GM21447 (cell line): Measurements from ENCODE around the gene TBC1D1.
"Not testable (repeated sequence)": the region's sequence is repeated elsewhere in the genome, so short reads cannot be mapped to it uniquely, and the experiment has no call there.

ENCODE experiments used
- ATAC-seq: cut with Tn5 transposase; IDR thresholded peaks from one replicate; pipeline ENCODE4 v1.9.1; 2021; ENCODE audit not compliant: unreplicated experiment

The TBC1D1 gene

DNA sequence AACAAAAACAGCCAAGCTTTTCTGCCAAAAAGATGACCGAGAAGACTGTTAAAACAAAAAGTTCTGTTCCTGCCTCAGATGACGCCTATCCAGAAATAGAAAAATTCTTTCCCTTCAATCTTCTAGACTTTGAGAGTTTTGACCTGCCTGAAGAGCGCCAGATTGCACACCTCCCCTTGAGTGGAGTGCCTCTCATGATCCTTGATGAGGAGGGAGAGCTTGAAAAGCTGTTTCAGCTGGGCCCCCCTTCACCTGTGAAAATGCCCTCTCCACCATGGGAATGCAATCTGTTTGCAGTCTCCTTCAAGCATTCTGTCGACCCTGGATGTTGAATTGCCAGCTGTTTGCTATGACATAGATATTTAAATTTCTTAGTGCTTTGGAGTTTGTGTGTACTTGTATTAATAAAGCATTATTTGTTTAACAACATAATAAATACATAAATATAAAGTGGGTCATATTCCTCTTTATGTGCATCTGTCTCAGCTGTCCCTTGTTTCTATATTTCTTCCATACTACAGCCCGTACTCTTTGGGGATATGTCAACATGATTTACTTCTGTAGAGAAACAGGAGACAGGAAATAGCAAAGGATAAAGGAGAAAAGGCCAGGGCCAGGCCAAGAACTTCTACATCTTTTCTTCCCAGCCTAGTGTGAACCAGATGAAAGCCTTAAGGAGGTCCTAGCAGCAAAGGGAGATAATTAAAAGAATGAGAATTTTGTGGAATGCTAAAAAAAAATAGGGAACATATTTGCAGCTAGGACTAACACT is 70.0 kb downstream of the TBC1D1 start:
- no peak for ATAC-seq

DNA sequence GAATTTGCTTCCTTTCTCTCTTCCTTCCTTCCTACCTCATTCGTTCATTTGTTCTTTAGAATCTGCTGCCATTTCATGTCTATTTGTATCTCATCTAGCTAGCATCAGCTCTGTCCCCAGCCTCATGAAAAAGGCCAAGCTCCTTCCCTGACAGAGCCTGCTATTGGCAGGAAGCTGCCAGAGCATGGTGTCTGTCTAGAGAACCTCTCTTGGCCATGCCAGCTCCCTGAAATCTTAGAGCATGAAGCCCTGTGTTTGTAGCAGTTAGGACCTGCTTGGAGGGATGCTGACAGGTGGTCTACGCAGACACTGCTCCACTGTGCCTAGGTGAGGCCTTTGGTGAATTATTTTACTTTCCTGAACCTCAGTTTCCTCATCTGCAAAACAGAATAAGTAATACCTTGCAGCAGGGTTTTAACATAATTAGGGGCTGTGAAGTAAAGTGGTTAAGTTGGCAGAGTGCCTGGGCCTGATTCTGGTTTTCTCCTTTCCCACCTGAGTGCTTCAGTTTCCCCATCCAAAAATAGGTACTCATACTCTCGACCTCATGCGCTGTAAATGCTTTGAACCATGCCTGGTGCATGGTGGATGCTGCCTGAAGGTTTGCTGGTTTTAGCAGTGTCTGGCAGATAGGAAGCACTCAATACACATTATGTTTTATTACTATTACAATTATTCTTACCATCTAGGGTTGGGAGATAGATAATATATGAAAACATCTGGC is 74.0 kb downstream of the TBC1D1 start:
- peak; percentile 85 for ATAC-seq

DNA sequence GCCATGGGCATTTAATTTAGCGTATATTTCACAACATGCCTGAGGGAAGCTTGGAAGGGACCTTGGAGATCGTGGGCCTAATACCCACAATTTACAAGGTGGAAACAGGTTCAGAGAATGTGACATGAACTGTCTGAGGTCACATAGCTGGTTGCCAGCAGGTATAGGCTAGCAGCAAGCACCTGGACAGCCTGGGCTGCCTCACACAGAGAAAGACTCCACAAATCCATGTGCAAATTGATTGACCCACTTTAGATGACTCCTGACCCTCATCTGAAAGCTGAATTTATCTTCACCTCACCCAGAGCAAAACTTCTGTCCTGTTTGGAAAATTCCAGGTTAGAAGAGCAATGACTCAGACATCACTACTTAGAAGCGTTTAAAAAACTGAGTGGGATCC is 75.2 kb downstream of the TBC1D1 start:
- ATAC-seq = no peak

DNA sequence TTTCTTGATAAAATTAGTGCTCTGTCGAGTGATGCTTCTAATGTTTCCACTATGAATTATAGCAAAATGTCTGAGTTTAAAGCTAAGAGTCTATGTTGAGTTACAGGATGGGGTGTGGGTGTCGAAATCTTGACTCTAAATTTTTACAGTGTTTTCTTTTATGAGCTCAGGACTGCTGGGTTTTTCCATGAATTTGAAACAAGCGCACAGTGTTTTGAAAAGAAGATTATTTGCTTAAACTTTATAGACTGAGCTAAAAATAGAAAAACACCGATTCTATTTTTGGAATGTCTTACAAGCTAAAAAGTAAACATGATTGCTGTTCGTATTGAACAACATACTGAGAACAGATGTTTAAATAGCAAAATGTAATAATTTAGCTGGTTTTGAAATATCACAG is 76.9 kb downstream of the TBC1D1 start:
- ATAC-seq = no peak

DNA sequence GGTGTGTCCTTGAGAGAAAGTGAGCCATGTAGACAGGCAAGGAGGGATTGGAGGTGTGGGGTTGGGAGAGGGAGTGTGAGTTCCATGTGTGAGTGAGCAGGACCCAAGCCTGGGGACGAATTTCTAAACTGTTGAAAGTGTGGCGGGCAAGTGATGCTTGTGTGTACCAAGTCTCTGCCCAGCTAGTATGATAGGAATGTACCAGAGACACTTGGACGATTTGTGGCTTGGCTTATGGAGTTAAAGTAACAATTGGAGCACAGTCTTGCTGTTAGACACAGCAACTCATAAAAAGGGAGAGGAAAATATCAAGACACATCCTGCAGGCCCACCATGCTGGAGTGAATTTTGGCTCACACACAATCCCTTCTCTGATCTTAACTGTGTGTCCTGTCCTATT is 77.9 kb downstream of the TBC1D1 start:
- ATAC-seq = no peak

DNA sequence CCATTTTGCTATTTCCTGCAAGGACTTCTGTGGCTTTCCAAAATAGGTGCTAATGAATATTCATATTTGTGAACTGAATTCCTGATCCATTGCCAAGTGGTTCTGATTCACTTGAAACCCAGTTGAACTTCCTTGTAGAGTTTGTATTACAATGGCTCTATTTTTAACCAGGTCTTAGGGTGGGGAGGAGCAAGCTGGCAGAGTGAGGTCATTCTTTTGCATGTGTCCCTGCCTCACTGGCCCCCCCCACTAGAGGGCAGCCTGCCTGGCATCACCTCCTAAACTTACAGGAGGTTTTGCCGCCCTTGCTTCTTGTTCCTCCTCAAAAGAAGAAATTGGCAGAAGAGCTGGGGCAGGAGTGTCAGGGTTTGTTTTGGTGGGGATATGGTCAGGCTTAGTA is 79.8 kb downstream of the TBC1D1 start:
- ATAC-seq = peak; percentile 67

DNA sequence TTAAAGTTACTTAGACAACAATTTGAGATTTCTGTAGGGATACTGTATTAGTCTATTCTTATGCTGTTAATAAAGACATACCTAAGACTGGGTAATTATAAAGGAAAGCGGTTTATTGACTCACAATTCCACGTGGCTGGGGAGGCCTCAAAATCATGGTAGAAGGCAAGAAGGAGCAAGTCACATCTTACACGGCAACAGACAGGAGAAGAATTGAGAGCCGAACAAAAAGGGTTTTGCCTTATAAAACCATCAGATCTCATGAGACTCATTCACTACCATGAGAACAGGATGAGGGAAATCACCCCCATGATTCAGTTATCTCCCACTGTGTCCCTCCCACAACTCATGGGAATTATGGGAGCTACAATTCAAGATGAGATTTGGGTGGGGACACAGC is 80.3 kb downstream of the TBC1D1 start:
- ATAC-seq = no peak

DNA sequence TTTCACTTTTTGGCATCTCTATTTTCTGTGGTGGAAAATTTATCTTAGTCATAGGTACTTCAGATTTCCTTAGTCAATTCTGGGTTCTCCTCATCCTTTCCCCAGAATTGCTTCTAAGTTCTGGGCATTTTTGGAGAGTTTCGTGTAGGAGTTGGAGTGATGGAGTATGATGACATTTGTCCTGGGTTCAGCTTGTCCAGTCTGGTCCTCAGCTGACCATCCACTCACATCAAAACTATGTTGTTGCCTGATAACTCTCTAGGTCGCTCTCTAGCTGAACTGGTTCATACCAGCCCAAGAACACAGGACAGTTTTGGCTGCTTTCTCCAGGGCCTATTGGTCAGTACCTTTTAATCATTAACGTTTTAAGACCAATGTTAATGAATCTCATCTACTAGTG is 82.6 kb downstream of the TBC1D1 start:
- no peak for ATAC-seq

DNA sequence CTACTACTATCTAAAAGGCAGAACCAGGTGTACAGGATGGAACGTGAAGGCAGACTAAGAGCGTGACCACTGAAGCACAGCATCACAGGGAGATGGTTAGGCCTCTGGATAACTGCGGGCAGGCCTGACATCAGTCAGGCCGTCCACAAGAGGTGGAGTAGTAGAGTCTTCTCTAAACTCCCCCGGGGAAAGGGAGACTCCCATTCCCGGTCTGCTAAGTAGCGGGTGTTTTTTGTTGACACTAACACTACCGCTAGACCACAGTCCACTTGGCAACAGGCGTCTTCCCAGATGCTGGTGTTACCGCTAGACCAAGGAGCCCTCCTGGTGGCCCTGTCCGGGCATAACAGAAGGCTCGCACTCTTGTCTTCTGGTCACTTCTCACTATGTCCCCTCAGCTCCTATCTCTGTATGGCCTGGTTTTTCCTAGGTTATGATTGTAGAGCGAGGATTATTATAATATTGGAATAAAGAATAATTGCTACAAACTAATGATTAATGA is 84.5 kb downstream of the TBC1D1 start:
- ATAC-seq = not testable (repeated sequence)

DNA sequence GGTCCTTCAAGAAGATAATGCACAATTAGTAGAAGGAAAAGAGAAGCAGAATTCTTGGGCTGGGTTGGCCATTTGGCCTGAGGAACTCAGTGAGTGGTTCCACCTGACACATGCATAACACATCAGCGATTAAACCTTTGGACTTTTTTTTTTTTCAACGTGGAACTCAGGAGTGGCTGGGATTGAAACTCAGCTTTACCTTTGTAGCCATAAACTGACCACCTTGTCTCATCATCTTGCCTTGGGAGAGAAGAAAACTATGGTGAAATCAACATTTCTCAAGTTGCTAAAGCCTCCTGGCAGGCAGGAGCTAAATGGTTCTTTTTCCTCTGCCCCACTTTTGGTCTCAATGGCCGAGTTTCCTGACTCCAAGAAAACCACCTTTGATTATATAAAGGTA is 85.6 kb downstream of the TBC1D1 start:
- no peak for ATAC-seq

DNA sequence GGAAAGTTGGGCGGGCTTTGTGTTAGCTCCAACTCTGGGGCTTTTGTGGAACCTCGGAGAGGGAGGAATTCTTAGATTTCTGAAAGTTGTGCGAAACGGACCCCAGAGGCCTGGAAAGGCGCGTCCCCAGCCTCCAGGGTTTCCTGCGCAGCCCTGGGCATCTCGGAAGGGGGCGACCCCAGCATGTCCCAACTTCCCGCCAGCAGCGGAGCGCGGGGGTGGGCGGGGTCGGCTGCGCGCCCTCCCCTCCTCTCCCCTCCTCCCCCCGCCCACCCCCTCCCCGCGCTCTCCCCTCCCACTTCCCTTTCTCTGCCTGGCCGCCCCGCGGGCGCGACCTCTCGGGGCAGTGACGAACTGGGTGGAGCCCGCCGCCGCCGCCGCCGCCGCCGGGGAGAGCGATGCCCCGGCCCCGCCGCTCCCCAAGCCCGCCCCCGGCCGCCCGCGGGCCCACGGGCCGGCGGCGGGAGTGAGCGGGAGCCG is 86.1 kb downstream of the TBC1D1 start:
- peak; percentile 66 for ATAC-seq

DNA sequence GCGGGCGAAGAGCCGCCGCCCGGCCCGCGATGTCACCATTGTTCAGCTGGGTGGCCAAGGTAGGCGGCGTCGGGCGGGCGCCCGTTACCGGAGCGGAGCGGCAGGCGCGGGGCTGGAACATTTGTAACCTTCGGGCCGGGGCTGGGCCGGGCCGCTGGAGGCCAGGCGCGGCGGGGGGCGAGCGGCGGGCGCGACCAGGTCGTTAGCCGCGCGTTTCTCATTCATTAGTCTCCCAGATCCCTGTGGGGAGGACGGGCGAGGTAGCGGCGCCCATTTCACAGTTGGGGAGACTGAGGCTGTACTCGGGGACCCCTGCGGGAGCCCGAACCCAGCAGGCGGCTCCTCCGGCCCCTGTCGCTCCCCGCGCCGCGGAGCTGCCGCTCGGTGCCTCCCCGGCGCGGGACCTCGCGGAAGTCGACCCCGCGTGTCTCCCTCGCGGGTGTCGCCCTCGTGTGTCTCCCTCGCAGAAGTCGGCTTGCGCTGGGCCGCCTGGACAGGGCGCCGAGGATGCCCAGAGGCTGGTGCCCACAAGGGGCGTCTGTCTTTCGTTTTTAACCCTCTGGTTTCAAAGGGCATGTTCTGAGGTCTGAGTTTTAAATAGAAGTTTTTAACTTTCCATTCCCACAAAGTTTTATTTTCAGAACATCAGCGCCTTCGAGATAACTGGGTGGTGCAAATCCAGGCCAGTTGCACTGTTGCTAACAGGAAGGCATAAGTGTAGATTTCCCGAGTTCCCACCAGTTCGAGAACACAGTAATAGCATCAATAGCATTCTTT is 86.8 kb downstream of the TBC1D1 start:
- ATAC-seq = peak; percentile 73

DNA sequence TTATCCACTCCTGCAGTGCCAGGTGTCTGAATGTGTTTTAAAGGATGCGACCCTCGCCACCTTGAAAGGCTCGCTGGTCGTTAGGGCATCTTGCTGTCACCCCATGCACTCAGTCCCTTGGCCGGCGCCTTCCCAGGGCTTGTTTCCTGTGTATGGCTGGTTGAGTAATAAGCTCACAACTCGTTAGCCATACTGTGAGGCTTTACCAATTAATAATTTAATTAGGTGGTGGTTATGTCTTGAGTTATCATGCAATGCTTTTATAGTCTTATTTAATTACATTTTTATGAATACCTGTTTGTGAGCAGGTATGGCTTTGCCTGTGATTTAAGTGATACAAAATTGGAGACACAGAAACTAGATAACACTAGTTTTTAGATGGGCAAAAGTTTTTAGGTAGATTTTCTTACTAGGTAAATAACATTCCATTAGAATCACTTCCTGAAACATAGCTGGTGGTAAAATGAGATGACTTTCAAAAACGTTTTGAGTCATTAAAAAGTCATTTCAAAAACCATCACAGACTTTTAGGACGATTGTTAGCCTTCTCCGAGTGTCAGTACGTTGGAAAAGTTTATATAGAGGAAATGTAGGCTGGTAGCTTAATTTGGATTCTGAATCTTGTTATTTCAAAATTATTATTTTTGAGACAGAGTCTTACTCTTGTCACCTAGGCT is 87.5 kb downstream of the TBC1D1 start:
- ATAC-seq = peak; percentile 27

DNA sequence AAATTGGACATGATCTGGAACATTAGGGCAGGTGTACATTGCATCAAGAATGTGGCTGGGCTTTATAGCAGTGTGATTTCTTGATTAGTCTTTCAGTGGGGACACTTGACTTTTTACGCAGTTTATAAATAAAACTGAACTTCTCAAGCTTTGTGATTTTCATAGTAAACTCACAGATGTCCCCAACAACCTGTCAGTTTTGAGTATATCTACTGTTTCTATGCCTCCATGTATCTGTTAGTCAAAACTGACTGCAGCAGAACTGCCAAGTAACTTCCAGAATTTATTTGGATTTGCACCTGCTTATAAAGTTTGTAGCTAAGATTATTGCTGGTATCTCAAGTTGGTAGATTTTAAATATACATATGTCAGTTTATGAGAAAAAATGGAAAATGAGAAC is 89.4 kb downstream of the TBC1D1 start:
- ATAC-seq = no peak

DNA sequence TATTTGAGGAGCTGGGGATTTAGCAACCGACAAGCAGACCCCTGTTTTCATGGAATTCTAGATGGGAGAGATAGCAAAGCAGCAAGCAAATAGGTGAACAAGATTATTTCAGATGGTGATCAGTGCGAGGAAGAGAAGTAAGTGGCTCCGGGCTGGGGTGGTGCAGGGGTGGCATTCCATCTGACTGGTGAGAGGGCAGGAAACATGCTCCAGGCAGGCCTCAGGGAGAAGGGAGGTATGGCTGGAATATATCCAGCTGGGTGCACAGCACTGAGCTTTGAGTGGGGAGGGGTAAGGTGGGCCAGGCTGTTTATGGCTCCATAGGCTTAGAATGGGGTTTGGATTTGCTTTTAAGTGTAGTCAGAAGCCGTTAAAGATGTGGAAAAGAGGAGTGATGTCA is 90.5 kb downstream of the TBC1D1 start:
- no peak for ATAC-seq

DNA sequence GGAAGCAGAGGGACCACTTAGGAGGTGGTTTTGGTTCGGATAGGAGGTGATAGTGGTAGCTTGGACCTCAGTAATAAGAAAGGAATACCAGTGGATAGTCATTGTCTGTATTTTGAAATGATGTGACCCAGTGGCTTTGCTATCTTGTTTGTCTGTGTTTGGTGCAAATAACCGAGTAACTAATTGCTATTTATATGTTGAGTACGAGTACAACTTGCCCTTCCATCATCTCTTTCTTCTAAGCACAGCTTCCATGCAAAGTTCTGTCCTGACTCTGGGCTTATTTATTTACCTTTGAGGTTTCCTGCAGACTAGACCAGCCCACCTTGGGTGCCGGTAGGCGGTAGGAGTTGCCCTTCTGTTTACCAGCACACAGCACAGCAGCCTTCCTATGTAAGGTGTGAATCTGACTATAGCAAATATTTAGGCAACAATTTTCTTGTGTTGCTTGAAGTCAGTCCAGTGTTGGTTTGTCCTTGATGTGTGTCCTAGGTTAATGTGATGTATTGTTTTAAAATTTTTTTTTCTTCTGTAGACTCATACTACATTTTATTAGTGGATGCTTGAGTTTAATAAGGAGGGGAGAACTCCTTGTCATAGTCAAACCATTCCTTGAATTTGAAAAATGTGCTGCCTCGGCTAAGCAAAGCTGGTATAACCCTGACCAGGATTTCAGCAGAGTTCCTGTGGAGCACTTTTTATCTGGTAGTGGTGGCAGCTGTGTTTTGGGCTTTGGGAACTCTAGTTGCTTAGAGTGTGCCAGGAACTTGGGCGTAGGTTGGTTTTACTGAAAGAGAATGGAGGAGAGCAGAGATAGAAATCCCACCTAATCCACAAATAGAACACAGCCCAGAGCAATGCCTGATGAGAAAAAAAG is 91.2 kb downstream of the TBC1D1 start:
- no peak for ATAC-seq

DNA sequence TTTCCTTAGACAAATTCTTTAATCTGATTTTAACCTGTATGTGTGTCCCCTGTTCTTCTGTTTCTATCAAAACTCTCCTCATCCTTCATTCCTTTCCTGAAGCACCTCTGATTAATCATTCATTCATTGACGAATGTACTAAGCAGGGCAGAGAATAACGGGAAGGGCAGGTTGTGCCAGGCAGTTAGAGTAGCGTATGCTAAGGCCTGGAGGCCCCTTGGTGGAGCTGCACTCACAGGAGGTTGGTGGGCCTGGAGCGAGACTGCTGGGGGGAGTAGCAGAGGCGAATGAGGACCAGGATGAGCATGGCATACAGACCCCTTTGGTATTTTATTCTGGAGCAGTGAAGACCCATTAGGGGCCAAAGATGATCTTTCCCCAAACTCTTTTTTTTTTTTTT is 91.9 kb downstream of the TBC1D1 start:
- no peak for ATAC-seq

DNA sequence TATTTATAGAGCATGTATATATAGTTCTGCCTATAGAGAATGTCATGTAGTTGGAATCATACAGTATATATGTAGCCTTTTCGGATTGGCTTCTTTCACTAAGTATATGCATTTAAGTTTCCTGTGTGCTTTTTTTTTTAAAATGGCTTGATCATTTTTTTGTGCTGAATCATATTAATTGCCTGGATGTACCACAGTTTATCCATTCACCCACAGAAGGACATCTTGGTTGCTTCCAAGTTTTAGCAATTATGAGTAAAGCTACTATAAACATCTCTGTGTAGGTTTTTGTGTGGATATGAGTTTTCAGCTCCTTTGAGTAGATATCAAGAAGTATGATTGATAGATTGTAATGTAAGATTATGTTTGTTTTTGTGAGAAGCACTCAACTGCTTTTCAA is 93.1 kb downstream of the TBC1D1 start:
- ATAC-seq = no peak

DNA sequence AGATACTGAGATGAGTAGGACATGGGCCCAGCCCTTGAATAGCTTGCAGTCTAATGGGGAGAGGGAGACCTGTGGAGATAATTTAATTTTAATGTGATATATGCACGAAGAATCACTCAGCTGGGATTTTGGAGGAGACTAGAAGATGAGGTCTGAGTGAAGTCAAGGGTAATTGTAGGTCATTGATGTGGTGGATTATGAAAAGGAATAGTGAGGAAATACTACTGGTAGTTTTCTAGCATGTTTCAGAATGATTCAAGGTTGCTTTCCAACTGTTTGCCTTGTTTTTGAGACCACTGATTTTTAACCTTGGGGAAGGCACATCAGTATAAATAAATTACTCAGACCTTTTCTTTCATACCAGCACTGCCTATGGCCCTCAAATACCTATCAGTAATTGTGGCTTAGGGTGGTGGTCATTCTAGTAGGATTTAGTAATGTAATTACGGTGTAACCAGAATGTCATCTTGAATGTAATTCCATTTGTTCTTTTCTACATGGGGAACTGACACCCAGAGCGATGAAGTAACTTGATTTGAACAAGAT is 94.9 kb downstream of the TBC1D1 start:
- no peak for ATAC-seq

DNA sequence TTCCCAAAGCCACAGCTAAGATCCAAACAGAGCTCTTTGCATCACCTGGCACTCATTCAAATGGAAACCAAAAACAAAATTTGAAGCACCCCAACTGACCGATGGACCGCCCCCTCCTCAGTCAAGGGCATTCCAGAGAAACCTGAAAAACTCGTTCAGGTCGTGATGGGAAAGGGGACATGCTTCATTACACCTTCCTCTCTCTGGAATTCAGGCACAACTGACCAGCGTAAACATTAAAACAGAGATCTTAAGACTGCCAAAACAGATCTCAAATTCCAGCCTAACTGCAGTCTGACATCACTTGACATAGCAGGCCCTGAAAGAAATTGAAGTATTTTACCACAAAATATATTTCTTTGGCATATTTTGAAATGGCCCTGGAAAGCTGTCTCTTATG is 97.8 kb downstream of the TBC1D1 start:
- no peak for ATAC-seq
